Esophagus muscularis mucosa (tissue), 3 donors: ENCODE results near the gene DYNC1LI2.

Source experiments
- POLR2A ChIP-seq: fragments of 450-650 bp; IDR thresholded peaks from one replicate; pipeline ENCODE4 v1.6.1; 2017; ENCODE audit warnings: antibody characterized with exemption, moderate library complexity, mild to moderate bottlenecking, low read depth
- POLR2AphosphoS5 ChIP-seq, 2 donors: sonication (generic); formaldehyde crosslinking; IDR thresholded peaks; one replicate each; pipeline ENCODE4 v1.6.1; 2017; ENCODE audit warnings: antibody characterized with exemption in 2 of 2
- TF ChIP-seq, protein P1 (sequence below), 3 experiments: fragments of 200-600 bp in 2 of 3; fragments of 450-650 bp in 1 of 3; sonication (generic) in 2 of 3; IDR thresholded peaks; one replicate each; pipeline ENCODE4 v1.5.1; 2017 to 2019; ENCODE audit warnings: antibody characterized with exemption in 3 of 3, mild to moderate bottlenecking in 2 of 3, moderate library complexity in 1 of 3

DNA sequence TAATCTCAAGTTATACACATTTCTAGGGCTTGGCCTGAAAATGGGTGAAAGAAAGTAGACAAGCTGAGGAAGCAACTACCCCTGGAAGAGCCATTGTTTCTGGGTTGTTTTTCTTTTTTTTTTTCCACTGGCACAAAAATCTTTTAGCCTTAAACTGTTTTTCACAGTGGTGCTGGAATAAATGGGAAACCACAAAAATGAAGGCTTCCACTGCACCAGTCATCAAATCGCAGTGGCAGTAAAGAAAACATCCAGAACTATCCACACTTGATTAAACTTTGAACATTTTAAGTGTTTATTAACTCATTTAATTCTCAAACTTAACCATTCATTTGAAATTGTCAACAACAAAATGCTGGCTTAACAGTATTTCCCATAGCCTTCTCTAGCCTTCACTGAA is 69.1 kb downstream of the DYNC1LI2 start:
- TF ChIP-seq, protein P1, sequence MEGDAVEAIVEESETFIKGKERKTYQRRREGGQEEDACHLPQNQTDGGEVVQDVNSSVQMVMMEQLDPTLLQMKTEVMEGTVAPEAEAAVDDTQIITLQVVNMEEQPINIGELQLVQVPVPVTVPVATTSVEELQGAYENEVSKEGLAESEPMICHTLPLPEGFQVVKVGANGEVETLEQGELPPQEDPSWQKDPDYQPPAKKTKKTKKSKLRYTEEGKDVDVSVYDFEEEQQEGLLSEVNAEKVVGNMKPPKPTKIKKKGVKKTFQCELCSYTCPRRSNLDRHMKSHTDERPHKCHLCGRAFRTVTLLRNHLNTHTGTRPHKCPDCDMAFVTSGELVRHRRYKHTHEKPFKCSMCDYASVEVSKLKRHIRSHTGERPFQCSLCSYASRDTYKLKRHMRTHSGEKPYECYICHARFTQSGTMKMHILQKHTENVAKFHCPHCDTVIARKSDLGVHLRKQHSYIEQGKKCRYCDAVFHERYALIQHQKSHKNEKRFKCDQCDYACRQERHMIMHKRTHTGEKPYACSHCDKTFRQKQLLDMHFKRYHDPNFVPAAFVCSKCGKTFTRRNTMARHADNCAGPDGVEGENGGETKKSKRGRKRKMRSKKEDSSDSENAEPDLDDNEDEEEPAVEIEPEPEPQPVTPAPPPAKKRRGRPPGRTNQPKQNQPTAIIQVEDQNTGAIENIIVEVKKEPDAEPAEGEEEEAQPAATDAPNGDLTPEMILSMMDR (IDR thresholded peaks at IDR 0.05) = no peak
- TF ChIP-seq POLR2A (no peak), POLR2AphosphoS5 (IDR thresholded peaks at IDR 0.05) (no peak)
